NT2/D1 (cell line): Measurements from ENCODE around the gene INF2.

ENCODE experiments used
- SUZ12 ChIP-seq: IDR thresholded peaks from 2 replicates; pipeline ENCODE4 v1.6.1; 2011; ENCODE audit not compliant: insufficient read length, insufficient read depth; ENCODE audit errors: extremely low read depth
- YY1 ChIP-seq: IDR thresholded peaks from 2 replicates; pipeline ENCODE4 v1.6.1; 2011; ENCODE audit not compliant: insufficient read length, insufficient read depth
- ZNF274 ChIP-seq: IDR thresholded peaks from 2 replicates; pipeline ENCODE4 v1.6.1; 2011; ENCODE audit warnings: mild to moderate bottlenecking, low read depth, low read length

- no peak for TF ChIP-seq YY1
- no peak for TF ChIP-seq ZNF274
- TF ChIP-seq SUZ12: no peak
Measured at GRCh38 chr14:104706733-104707607, 17.6 kb downstream of the INF2 start.
